HG02571 (cell line): ENCODE results near the gene CBX2.

ENCODE experiments used
- ATAC-seq: cut with Tn5 transposase; IDR thresholded peaks from one replicate; pipeline ENCODE4 v1.9.1; 2021; ENCODE audit warnings: mild to moderate bottlenecking, moderate library complexity; ENCODE audit not compliant: unreplicated experiment

CBX2 gene

DNA sequence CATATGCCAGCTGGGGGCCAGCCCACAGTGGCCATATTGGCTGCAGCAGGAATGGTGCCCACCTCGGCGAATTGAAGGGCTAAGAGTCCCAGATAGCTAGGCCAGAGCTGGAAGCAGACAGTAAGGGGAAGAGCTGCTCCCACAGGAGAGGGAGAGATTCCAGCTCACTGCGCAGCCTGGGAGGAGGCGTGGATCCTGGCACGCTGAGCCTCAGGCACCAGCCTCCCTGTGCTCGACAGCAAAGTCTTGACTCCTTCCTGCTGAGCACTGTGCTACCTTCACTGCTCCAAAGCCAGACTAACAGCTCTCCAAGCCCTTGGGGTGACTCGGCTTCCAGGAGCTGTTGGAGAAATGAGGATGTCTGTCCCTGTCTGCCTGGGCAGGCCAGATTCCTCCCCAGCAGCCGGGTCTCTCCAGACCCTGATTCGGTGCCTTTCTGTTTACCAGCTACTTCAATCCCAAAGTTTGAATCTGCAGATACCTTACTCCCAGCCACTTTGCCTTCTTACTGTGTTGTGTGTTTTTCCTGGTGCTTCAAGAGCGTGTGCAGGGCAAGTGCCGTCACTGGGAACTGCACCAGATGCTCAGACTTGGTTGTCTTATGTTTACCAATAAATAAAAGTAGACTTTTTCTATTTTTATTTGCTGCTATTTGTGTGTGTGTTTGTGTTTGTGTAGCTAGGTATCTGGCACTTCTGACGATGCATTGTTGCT lies 9.1 kb downstream of the CBX2 start:
- ATAC-seq: no peak

DNA sequence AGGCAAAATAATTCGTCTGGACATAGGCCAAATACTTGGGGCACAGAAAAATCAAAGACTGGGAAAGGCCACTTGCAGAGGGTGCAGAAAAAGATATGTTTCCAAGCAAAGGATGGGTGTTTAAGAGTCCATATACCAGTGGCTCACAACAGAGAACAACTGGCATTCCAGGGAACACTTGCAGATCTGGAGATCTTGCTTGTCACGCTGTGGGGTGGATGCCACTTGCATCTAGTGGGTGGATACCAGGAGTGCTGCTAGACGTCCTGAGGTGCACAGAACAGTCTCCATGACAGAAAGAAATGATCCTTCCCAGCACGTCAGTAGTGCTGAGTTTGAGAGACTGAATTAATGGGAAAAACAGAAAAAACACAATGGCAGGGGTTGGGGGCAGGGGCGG lies 10.5 kb downstream of the CBX2 start:
- ATAC-seq: no peak

DNA sequence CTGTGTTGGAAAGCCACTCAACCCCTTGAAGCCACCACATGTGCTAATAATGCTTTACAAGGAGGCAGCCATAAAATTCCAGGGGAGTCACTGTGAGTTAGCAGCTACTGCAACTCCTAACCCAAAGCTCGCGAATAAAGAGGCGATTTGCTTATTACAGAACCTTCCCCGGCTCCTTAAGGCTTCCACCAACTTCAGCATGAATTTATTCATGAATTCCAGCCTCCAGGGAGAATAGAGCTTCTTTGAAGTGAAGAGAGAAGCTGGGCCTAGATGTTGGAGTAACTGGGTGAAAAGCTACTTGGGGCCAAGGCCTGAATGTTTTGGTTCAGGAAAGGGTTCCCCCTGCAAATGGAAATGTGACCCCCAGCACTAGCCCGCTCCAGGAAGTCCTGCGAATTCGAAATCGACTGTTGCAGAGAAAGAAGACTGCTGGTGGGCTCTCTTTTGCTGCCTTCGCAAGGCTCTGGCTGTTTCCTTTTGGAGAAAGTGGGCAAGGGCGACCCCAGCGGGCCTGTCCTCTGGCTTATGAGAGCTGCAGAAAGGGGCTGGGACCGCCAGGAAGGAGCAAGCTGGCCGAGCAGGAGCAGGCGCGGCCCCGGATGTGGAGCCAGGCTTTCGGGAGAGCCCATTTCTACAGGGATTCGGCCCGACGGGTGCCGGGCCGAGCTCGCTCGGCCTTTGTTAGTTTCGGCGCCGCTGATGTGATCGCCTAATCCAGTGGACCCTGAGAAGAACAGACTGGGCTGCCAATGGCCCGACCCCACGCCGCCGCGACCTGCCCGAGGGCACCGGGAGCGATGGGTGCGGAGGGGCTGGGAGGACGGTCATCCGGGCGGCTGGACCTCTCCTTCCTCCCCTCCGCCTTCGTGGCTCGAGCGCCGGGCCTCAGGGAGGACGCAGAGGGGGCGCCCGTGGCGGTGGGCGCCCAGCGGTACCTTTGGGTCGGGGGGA lies 11.3 kb downstream of the CBX2 start:
- ATAC-seq: no peak

DNA sequence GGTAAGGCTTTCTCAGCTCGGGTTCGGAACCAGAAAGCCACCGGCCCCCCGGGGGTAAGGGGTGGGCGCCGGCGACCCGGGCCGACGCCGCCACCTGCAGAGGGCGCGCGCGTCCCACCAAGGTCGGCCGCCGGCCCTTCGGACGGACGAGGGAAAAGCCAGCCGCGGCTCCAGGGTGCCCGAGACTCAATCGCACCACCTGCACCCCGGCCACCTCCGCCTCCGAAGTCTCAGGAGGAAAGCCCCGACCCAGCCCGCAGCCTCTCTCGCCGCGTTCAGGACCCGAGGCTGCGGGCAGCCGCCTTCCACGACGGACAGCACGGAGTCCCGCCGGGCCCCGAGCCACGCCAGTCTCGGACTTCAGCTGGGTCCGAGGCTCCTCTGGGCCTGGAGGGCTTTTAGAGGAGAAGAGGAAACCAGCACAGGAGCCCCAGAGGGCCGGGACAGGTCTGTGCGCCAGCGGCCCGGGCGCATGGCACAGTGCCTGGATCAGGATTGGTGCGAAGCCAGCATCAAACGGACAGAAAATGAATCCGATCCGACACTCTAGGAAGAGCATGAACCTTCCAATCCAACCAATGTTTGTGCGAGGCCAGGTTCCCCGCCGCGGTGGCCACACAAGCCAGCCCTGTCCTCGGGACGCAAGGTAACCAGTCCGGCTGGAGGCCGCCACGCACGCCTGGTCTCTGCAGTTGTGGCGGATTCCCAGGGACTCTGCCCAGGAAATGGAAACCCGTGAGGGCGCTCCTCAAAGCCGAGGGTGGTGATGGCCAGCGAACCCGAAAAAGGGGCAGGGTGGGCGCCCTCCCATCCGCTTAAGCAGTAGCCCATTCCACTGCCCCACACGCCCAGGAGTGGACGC lies 12.2 kb downstream of the CBX2 start:
- ATAC-seq: no peak

DNA sequence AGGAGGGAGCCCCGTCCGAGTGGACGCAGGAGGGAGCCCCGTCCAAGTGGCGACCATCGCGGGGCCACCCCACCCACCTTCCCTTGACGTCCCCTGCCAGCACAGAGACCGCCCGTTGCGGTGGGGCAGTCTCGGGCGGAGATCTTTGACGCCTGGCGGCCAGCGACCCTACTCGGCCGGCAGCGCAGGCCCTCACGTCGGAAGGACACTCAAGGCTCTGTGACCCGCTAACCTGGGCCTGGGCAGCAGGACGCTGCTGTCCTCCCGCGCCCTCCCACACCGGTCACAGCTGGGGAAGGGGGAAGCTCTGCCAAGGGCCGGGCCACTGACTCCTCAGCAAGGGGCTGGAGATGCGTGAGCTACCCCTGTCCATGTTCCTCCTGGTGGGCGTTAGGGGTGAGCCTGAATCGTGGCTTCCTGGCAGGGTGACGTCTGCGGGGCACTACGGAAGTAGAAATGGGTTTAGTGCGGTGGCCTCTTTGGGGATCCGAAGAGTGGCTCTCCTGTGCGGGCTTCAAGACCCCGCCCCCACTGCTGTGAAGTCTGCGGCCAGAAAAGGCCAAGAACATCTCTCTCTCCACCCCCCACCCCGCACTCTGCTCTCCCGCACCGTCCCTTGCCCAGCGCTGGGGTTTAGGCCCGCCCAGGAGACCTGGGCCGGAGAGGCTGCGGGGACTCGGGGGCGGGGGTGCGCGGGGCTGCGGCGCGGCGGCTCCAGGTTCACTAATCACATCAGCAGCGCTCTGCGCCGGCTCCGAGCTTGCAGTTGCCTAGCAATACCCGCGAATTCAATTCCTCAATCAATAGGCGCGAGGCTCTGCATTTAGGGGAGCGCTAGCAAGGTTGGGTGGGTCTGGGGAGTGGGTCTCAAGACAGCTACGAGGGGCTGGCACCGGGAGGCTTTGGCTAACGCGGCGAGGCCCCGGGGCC lies 13.1 kb downstream of the CBX2 start:
- no peak for ATAC-seq

DNA sequence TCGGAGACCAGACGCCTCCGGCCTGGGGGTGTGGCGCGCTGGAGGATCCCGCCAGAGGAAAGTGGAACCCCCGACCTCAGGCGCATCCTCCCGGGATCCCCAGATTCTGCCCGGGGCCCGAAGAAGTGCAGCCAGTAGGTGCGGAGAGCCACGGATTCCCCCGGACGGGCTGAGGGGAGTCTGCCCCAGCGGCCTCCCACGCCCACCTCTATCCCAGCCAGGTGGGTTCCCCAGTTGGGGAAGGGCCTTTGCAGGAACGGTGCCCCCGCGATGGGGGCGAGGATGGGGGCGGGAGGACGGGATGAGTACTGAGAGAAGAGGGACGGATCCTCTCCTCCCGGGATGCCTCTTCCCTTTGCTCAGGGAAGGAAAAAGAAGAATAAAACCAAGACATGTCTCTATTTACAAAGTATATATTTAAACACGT lies 13.8 kb downstream of the CBX2 start:
- no peak for ATAC-seq

DNA sequence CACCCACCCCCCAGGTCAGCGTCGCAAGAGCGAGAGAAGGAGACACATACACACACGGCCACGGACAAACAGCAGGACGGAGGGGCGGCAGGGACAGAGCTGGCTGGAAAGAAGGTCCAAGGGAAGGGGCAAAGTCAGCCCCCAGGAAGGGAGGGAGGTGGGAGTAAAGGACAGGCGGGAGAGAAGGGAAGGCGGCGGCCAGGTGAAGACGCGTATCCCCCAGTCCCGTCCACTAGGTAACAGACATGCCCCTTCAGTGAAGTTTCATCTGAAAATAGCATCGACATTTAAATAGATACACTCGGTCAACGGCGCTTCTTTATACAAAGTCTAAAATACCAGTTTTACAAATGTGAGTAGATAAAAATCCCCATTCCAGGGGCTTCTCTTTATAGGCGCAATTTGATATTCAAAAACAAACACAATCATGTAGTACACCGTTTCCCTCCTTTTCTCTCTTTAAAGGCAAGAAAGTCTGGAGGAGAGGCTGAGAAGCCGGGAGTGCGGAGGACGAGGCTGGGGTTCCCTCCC lies 14.5 kb downstream of the CBX2 start:
- no peak for ATAC-seq

DNA sequence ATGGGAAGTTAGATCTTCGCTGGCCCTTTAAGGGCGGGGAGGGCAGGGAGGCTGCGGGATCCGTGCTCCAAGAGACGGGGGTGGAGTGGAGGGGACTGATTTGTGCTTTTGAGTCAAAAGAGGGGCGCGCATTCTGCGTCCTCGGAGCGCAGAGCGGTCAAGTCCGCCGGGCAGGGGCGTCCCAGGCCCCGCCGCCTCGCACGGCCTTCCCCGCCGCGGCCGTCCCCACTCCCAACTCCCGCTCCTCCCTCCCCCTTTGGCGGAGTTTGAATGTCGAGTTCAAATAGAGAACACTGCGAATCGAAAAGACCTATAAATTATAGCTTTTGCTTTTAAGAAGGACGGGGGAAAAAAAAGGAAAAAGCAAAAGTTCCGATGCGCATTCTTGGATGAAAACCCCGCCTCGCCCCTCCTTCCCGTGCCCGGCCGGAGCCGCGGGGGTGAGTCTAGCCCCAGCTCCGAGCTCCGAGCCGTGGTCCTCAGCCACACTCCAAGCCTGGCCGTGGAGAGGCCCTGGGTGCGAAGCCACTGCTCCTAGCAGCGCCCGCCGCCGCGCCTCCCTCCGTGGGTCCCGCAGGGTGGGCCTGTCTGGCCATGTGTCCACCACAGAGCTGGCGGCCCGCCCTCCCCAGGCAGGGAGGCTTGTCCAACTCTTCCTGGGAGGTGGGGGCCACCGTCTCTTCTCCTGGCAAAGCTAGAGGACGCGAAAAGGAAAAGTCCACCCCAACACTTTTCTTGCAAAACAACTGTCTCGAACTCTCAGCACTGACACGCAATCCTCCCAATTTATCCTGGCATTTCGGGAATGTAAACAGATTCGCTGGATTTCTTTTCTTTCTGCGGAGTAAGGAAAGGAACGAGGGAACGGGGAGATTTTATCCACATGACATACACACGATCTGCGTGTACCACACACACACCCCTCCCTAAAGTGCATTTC lies 15.3 kb downstream of the CBX2 start:
- ATAC-seq: no peak

DNA sequence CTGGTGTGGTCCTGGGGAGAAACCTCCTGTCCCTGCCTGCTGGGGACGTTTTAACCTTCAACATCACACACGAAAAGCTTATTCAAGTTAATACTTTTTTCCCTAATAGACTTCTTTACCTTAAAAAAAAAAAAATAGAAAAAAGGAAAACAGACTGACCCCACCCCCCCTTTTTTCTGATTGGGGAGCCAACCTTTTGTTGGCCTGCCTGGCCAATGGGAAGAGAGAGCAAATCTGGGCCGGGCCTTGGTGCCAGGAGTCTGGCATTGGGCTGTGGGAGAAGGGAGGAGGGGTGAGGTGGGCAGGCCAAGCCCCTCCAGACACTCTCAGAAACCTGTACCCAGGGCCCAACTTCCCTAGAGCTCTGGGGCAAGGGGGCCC lies 16.0 kb downstream of the CBX2 start:
- ATAC-seq: no peak

DNA sequence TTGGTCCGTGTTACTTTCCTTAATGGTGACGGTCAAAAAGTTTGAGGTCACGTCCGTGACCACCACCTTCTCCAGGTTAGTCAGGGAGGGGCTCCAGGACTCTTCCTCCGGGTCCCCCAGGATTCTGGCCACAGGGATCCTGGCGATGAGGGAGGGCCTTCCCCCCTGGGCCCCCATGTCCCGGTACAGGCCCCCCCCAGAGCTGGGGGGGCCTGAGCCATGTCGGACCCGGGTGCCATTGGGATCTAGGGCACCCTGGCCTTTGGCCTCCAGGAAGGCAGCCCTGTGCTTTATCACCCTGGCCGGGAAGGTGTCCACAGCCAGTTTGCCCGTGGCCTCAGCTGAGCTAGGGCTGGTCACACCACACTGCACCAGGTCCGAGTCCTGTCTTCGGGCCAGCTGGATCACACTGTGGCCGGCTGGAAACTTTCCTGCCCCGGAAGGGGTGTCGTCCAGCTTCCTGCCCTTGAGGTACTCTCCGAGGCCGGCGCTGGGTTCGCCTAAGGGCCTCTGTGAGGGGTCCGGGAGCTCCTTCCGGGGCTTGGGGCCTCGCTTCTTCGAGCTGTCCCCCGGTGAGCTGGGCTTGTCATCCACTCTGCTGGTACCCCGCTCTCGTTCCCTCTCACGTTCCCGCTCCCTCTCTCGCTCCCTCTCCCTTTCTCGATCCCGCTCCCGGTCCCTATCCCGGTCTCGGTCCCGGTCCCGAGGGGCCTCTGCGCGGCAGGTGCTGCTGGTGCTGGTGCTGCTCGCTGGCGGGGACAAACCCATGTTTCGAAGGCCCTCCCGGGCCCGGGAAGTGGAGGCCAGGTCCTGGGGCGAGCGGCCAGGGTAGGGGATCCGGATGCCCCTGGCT lies 16.9 kb downstream of the CBX2 start:
- no peak for ATAC-seq

DNA sequence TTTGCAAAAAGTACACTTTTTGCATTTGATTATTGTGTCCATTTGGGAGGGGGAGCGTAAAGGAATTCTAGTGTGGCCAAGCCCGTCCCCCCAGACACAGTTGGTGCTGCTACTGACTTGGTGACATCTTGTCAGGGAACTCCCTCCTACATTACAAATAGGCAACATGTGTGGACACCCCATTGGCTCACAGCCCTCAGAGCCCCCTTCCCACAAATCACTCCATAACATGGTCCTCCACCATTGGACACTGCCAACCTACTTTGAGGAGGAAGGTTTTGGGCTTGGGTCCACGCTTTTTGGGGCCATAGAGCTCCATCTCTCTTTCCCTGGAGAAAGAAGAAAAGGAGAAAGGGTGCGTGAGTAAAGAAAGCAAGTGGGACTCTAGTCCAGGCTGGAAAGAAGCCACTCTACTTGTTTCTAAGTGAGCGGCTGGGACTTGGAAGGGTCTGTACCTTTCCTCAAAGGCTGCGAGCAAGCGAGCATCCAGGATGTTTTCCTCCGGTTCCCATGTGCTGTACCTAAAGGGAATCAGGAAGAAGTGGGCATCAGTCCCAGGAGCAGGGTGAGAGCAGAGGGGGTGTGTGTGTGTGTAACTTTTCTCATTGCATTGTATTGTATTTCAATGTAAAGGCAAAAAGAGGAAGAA lies 18.0 kb downstream of the CBX2 start:
- ATAC-seq: no peak

DNA sequence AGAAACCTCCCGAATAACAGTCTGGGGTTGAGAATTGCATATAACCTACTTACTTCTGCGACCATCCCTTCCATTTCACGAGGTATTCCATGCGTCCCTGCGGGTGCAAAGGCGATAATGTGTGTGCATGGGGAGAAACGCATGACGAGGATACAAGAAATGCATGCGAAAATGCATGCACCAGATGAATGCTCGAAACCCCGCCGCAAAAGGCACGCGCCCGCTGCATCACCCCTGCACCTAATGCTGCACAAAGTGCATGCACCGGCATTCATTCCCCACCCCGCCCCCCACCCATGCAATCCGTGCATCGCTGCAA lies 18.5 kb downstream of the CBX2 start:
- no peak for ATAC-seq

DNA sequence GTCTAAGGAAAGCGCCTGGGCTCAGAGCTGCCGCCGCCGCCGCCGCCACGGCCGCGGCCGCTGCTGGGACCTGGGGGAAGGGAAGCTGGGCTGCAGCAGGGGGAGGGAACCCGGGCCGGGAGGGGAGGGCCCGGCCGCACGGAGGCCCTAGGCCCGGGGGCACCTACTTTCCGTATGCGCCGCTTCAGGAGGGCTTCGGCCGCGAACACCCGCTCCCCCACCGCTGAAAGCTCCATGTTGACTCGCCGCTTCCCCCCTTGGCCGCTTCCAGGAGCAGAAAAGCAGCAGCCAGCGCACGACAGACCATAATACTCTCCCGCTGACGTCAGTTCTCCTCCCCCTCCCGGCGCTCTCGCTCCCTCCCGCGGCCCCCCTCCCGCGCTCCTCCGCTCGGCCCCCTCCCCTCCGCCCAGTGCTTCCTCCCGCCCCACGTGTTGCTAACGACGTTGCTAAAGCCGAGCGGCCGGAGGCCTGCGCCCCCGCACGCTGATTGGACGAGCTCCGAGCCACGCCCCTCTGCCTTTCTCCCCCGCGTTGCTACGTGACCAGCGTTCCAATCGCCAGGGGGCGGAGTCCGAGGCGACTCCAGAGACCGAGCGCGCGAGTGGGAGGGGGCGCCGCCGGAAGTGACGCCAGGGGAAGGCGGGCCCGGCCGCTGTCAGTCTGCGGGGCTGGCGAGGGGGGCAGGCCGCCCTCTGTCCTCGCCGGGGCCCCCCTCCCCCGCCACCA lies 19.0 kb downstream of the CBX2 start, which contains the start of gene CBX8:
CBX8 (minus strand) TSS at position 315 of the 729 bp plus-strand sequence; CDS start at position 236, 79 bp downstream.
- ATAC-seq: peak; percentile 81

DNA sequence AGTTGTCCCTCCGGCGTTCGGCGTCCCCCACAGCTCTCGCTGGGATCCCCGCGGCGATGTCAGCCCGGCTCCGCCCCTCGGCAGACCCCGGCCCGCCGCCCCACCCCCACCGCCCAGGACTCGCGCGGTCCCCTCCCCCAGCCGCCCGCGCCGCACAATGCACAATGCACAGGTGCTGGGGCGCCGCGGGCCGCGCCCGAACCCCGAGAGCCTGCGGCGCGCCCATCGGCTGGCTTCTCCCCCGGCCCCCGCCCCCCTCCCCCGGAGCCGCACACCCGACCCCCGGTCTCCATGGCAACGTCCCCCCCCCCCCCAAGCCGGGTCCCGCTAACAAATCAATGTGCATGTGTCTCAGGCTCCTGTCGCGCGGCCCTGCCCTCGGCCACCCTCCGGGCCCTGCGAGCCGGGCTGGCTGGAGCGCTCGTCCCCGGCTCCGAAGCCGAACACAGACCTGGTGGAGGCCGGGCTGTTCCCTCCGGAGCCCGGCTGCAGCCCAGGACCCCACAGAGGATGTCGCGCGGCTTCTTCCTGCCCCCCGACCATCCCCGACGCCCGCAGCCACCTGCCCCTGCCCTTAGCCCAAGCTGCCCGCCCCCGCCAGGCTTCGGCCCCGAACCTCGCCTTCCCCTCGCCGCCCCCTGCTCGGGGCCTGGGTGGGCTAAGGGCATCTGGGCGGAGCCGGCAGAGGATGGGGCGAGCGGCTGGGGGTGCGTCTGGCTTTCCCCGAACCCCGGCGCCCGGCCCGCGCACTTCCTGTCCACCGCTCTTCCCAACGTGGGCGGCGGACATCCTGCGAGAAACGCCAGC lies 19.7 kb downstream of the CBX2 start:
- peak; percentile 4 for ATAC-seq

DNA sequence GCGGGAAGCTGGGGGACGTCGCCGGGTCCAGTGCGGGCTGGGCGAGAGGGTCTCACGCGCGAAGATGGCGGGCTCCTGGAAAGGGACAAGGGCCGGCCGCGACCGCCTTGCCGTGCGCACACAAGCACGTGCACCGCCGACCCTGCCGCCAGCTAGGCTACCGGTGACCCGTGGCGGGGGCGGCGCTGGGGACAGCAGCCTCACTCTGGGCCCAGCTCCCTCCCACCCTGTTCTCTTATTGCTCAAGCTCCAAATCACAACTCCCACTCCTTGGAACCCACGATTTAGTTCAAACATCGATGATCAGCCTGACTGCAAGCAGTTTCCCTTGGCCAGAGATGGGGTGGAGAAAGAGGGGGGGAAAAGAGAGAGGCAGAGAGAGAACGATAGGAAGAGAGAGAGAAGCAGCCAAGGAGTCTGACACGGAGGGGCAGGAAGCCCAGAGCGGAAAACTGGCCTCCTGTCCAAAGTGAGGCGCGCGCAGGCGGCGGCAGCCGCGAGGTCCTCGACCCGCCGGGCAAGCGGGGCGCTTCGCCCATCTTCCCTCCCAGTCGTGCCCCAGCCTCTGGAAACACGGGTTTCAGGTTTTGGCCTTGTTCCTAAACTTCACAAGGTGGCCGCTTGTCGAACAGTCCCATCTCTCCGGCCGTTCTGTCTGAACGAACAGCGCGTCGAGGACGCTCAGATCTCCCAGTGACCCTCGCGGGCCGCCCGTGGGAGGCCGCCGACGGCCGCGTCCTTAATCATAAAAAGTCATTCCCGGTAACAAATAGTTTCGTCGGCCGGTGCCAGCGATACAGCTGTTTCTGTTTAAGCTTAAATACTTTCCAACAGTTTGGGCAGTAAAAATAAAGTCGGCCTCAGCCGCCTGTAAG lies 20.6 kb downstream of the CBX2 start:
- ATAC-seq: no peak
